Neural progenitor cell (in vitro differentiated cells): ENCODE results near the gene CNTN2.

Experiments
- CTCF ChIP-seq: fragments of 200-600 bp; sonication (generic); IDR thresholded peaks from 2 replicates; pipeline ENCODE4 v1.5.1; 2017; ENCODE audit warnings: antibody characterized with exemption, mild to moderate bottlenecking
- EZH2 ChIP-seq: fragments of 200-600 bp; sonication (generic); IDR thresholded peaks from 2 replicates; pipeline ENCODE4 v1.6.1; 2017; ENCODE audit warnings: antibody characterized with exemption, mild to moderate bottlenecking, moderate library complexity
- EZH2phosphoT487 ChIP-seq: fragments of 200-600 bp; sonication (generic); IDR thresholded peaks from 2 replicates; pipeline ENCODE4 v1.6.1; 2017; ENCODE audit warnings: antibody characterized with exemption

DNA sequence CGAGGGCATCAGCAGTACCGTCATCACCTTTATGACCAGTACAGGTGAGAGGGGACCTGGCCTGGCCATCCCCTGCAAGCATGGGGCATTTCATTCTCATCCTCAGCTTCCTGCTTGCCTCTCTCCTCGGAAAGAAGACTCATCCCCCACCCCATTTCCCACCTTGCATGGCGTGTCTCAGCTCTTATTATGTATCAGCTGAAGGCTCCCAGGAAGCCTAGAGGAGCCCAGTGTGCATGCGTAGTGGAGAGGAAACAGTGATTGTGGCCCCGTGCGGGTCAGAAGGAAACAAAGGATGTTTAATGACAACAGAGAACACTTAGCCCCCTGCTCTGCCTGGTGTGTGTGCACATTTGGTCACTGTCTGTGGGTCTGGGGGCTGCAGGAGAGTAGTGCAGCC, 40.3 kb upstream of the CNTN2 start:
- TF ChIP-seq CTCF (no peak), EZH2 (no peak), EZH2phosphoT487 (no peak)
